ENCODE results near the gene MBNL3.

Gene MBNL3

DNA sequence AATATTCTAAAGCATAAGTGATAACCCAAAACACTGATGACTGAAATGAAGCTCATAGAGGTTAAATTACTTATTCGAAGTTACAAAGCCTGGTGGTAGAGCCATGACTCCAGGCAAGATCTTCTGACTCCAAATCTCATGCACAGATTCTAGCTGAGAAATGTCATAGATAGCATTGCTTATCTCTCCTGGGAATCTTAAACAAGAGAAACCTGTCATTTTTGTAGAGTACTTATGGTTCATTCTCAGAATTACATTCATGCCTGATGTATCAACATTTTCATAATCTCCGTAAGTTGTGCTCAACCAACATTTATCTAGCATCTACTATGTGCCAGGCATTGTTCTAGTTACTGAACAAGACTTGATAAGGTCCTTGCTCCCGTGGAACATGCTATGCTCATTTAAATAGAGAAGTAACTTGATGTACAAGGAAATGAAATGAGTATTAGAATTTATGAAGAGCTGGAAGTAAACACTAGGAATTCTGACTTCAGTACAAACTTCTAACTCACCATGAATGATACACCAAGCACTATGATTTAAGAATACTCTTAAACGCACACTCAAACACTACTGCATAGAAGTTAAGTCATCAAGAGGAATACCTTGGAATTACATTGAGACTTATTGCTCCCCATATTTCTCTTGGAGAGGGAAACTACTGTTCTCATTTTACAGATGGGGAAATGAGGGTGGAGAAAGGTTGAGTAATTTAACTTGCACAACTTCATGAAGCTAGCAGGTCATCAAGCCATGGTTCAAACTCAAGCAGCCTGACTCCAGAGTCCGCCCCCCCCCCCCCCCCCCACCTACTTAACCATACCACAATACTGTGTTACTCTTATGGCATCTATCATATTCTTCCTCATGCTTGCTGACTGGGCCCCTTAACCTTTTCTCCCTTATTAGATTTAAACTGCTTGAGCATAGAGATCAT is 45.4 kb downstream of the MBNL3 start:
- no peaks in the 10 kb centered on the region for H3K36me3 ChIP-seq (replicated peaks)
- no peak for DNase-seq
- in situ Hi-C loops (cut with HindIII; ENCODE audit: low pct_ligation_motif_present, low sequenced_read_pairs) = no loop called here
- no peaks in the 10 kb centered on the region for H3K27me3 ChIP-seq (replicated peaks)
- H3K4me3 ChIP-seq (ENCODE audit: low read depth, low read length) = no peak overlapping the region
- H3K27ac ChIP-seq = no peak overlapping the region
- TF ChIP-seq, protein P1, sequence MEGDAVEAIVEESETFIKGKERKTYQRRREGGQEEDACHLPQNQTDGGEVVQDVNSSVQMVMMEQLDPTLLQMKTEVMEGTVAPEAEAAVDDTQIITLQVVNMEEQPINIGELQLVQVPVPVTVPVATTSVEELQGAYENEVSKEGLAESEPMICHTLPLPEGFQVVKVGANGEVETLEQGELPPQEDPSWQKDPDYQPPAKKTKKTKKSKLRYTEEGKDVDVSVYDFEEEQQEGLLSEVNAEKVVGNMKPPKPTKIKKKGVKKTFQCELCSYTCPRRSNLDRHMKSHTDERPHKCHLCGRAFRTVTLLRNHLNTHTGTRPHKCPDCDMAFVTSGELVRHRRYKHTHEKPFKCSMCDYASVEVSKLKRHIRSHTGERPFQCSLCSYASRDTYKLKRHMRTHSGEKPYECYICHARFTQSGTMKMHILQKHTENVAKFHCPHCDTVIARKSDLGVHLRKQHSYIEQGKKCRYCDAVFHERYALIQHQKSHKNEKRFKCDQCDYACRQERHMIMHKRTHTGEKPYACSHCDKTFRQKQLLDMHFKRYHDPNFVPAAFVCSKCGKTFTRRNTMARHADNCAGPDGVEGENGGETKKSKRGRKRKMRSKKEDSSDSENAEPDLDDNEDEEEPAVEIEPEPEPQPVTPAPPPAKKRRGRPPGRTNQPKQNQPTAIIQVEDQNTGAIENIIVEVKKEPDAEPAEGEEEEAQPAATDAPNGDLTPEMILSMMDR (IDR thresholded peaks at IDR 0.05; ENCODE audit: low read depth, low read length, missing control alignments) = no peak

DNA sequence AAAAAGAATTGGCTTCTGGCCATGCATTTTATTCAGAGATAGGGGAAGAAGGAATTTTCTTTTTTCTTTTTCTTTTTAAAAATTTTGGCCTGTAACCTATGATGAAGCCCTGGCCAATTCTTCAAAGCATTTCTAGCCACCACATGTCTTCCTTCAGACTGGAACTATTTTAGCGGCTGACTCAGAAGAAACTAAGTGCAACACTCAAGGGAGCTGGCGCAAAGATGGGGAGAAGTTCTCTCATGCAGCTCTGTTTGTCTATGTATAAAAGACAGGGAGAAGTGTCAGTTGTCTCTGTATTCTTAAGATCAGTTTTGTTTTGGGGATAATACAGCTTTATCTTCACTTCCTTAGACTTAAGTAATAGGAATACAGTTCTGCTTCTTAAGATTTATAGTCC is 46.1 kb downstream of the MBNL3 start:
- no peaks in the 10 kb centered on the region for H3K36me3 ChIP-seq (replicated peaks)
- no peak overlapping the region for H3K27ac ChIP-seq
- no peak overlapping the region for H3K4me3 ChIP-seq (ENCODE audit: low read depth, low read length)
- TF ChIP-seq, protein P1 (IDR thresholded peaks at IDR 0.05; ENCODE audit: low read depth, low read length, missing control alignments) = no peak
- no peaks in the 10 kb centered on the region for H3K27me3 ChIP-seq (replicated peaks)
- in situ Hi-C loops (cut with HindIII; ENCODE audit: low pct_ligation_motif_present, low sequenced_read_pairs) = no loop called here
- no peak for DNase-seq

DNA sequence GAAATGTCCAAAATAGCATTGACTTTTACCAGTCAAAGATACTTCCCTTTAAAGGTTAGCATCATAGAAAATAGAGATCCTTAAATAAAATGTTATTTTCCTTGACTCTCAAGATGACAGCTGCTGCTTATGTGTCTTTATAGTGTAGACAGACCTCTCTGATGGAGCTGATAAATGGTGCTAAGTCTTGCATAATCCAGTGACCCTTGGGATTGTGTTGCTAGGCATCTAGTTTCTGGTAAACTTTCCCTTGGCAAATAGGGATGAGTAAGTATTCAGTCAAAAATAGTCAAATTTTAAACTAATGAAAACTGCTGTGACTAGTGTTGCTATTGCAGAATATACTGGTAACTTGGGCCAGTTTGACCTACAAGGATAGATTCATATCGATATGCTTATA is 53.6 kb downstream of the MBNL3 start:
- in situ Hi-C loops (cut with HindIII; ENCODE audit: low pct_ligation_motif_present, low sequenced_read_pairs) = no loop called here
- H3K27me3 ChIP-seq (replicated peaks) = no peaks in the 10 kb centered on the region
- no peak overlapping the region for H3K4me3 ChIP-seq (ENCODE audit: low read depth, low read length)
- H3K36me3 ChIP-seq (replicated peaks) = no peaks in the 10 kb centered on the region
- DNase-seq = no peak
- TF ChIP-seq, protein P1 (IDR thresholded peaks at IDR 0.05; ENCODE audit: low read depth, low read length, missing control alignments) = no peak
- no peak overlapping the region for H3K27ac ChIP-seq

DNA sequence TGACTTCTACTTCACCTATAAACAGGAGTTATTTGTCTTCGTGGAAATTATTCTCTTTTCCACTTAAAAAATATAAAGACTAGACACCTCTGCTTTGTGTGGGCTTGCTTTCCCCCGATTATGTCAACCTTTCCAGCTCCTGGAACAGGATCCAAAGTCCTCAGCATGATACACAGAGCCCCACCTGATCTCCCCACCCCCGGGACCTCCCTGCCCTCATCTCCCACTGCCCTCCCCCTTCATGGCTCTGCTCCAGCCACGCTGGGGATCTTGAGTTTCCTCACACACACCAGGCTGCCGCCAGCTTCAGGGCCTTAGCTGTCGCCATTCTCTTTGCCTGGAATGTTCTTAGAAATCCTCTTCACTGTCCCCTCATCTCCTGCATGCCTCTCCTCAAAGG is 55.3 kb downstream of the MBNL3 start:
- DNase-seq = no peak
- Histone ChIP-seq H3K36me3 (replicated peaks) (no peaks in the 10 kb centered on the region), H3K27ac (no peak overlapping the region), H3K4me3 (ENCODE audit: low read depth, low read length) (no peak overlapping the region), H3K27me3 (replicated peaks) (no peaks in the 10 kb centered on the region)
- TF ChIP-seq, protein P1 (IDR thresholded peaks at IDR 0.05; ENCODE audit: low read depth, low read length, missing control alignments) = no peak
- in situ Hi-C loops (cut with HindIII; ENCODE audit: low pct_ligation_motif_present, low sequenced_read_pairs) = no loop called here

DNA sequence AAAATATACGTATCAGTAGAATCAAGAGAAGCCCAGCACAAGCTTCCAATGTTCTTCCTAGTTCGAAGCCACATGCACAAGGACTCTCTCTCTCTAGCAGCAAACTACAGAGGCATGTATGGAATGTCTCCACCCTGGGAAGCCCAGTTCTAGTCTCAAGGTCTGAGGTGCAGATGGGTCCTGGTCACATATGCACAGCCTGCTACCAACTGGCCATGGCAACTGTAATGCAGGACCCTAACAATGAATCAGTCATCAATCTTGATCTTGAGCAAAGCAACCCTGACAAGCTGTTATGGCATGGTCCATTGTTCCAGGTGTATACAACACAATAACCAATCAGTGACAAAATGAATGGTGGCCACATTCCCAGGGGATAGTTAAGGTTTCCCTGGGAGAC is 55.8 kb downstream of the MBNL3 start:
- H3K36me3 ChIP-seq (replicated peaks) = no peaks in the 10 kb centered on the region
- H3K27me3 ChIP-seq (replicated peaks) = no peaks in the 10 kb centered on the region
- TF ChIP-seq, protein P1 (IDR thresholded peaks at IDR 0.05; ENCODE audit: low read depth, low read length, missing control alignments) = no peak
- no peak overlapping the region for H3K4me3 ChIP-seq (ENCODE audit: low read depth, low read length)
- no peak for DNase-seq
- in situ Hi-C loops (cut with HindIII; ENCODE audit: low pct_ligation_motif_present, low sequenced_read_pairs) = no loop called here
- H3K27ac ChIP-seq = no peak overlapping the region

All from brain microvascular endothelial cell (primary cell).